Brain microvascular endothelial cell (primary cell): ENCODE results near the gene PROSER2.
"Not testable (repeated sequence)": the region's sequence is repeated elsewhere in the genome, so short reads cannot be mapped to it uniquely, and the experiment has no call there.

Experiments
- DNase-seq: peaks from one replicate; pipeline ENCODE4 v3.0.0-alpha.2; 2020
- H3K27ac ChIP-seq: fragments of 250-450 bp; sonication (Bioruptor Pico); 2 replicates; pipeline ENCODE4 v1.5.1; 2020; ENCODE audit warnings: mild to moderate bottlenecking, moderate library complexity
- H3K27me3 ChIP-seq: fragments of 250-450 bp; sonication (Bioruptor Pico); replicated peaks from 2 replicates; pipeline ENCODE4 v1.5.1; 2020; ENCODE audit warnings: mild to moderate bottlenecking
- H3K36me3 ChIP-seq: fragments of 250-450 bp; sonication (Bioruptor Pico); replicated peaks from 2 replicates; pipeline ENCODE4 v1.5.1; 2020; ENCODE audit warnings: mild to moderate bottlenecking
- H3K4me3 ChIP-seq: 2 replicates; pipeline ENCODE4 v1.5.1; 2011; ENCODE audit warnings: low read depth, mild to moderate bottlenecking, control low read depth, low read length, moderate library complexity
- CTCF ChIP-seq: IDR thresholded peaks from 2 replicates; pipeline ENCODE4 v1.5.1; 2011; ENCODE audit warnings: low read depth, mild to moderate bottlenecking, moderate library complexity, low read length, control low read depth, inconsistent platforms; ENCODE audit errors: missing control alignments
- in situ Hi-C: cut with HindIII; loops from 2 replicates; pipeline ENCODE4 v1.10.0; 2017; ENCODE audit warnings: low sequenced_read_pairs, low pct_ligation_motif_present

Gene PROSER2

GRCh38 chr10:11885437-11886137 is 62.4 kb downstream of the PROSER2 start:
- in situ Hi-C loops, result no loop called here
- H3K27ac ChIP-seq, result no peak overlapping the region

GRCh38 chr10:11886138-11886474 is 63.0 kb downstream of the PROSER2 start:
- H3K36me3 ChIP-seq, result no peaks in the 10 kb centered on the region
- no peak overlapping the region for H3K27ac ChIP-seq
- in situ Hi-C loops, result no loop called here
- no peaks in the 10 kb centered on the region for H3K27me3 ChIP-seq
- TF ChIP-seq CTCF, result no peak
- no peak overlapping the region for H3K4me3 ChIP-seq
- no peak for DNase-seq

More at GRCh38 chr10:11885437-11886137, 62.4 kb downstream of the PROSER2 start:
- Histone ChIP-seq H3K4me3 (no peak overlapping the region), H3K36me3 (no peaks in the 10 kb centered on the region), H3K27me3 (no peaks in the 10 kb centered on the region)
- DNase-seq, result no peak
- no peak for TF ChIP-seq CTCF

- DNase-seq, result no peak
- in situ Hi-C loops, result no loop called here
- TF ChIP-seq CTCF, result no peak
- Histone ChIP-seq H3K4me3 (no peak overlapping the region), H3K27me3 (no peaks in the 10 kb centered on the region), H3K36me3 (no peaks in the 10 kb centered on the region), H3K27ac (no peak overlapping the region)
Measured at GRCh38 chr10:11886851-11887250, 63.7 kb downstream of the PROSER2 start.

GRCh38 chr10:11887381-11888227 is 64.4 kb downstream of the PROSER2 start:
- in situ Hi-C loops, result no loop called here
- H3K27me3 ChIP-seq, result no peaks in the 10 kb centered on the region
- H3K27ac ChIP-seq, result no peak overlapping the region
- H3K36me3 ChIP-seq, result no peaks in the 10 kb centered on the region
- DNase-seq, result no peak
- no peak overlapping the region for H3K4me3 ChIP-seq
- no peak for TF ChIP-seq CTCF

- H3K4me3 ChIP-seq, DNase-seq, H3K27ac ChIP-seq, in situ Hi-C loops, H3K27me3 ChIP-seq, H3K36me3 ChIP-seq: not testable (repeated sequence)
Measured at GRCh38 chr10:11889263-11889662, 66.1 kb downstream of the PROSER2 start.

- H3K27ac ChIP-seq, result no peak overlapping the region
- H3K36me3 ChIP-seq, result no peaks in the 10 kb centered on the region
- no peak for DNase-seq
- no peak overlapping the region for H3K4me3 ChIP-seq
- in situ Hi-C loops, result no loop called here
- no peaks in the 10 kb centered on the region for H3K27me3 ChIP-seq
- TF ChIP-seq CTCF, result no peak
Measured at GRCh38 chr10:11891776-11892486, 68.8 kb downstream of the PROSER2 start.
